GM18502 (cell line): Measurements from ENCODE around the gene ACADSB.
A peak's percentile ranks its signal among the peaks of the same experiment; 100 is the strongest.

Experiments used
- ATAC-seq: cut with Tn5 transposase; IDR thresholded peaks from one replicate; pipeline ENCODE4 v1.9.1; 2021; ENCODE audit warnings: mild to moderate bottlenecking; ENCODE audit not compliant: unreplicated experiment, poor library complexity

The ACADSB gene

GRCh38 chr10:123008355-123009104, at the start of gene ACADSB, which contains the start of gene IKZF5:
Gene ACADSB (plus strand): TSS chr10:123009006. CDS start chr10:123009030, 24 bp downstream.
Gene IKZF5 (minus strand): TSS chr10:123008795. CDS start chr10:122998625, 10,170 bp downstream.
- peak; percentile 83 for ATAC-seq

GRCh38 chr10:122962405-122962804, 46.4 kb upstream of the ACADSB start:
- no peak for ATAC-seq

GRCh38 chr10:122966879-122967278, 41.9 kb upstream of the ACADSB start:
- ATAC-seq: no peak

GRCh38 chr10:122968698-122969097, 40.1 kb upstream of the ACADSB start:
- no peak for ATAC-seq

GRCh38 chr10:122974023-122974422, 34.8 kb upstream of the ACADSB start:
- no peak for ATAC-seq

- no peak for ATAC-seq
Measured at GRCh38 chr10:122974543-122975064, 34.2 kb upstream of the ACADSB start.

GRCh38 chr10:122980209-122981065, 28.4 kb upstream of the ACADSB start, which contains the start of gene PSTK:
Gene PSTK (plus strand): TSS chr10:122980401. CDS start chr10:122980480, 79 bp downstream.
- peak; percentile 98 for ATAC-seq

- no peak for ATAC-seq
Measured at GRCh38 chr10:122981066-122981464, 27.7 kb upstream of the ACADSB start.

- ATAC-seq: no peak
Measured at GRCh38 chr10:122983898-122984297, 24.9 kb upstream of the ACADSB start.

GRCh38 chr10:122984708-122985107, 24.1 kb upstream of the ACADSB start:
- ATAC-seq: no peak

GRCh38 chr10:122986335-122986734, 22.5 kb upstream of the ACADSB start:
- ATAC-seq: no peak

GRCh38 chr10:122988501-122988900, 20.3 kb upstream of the ACADSB start:
- no peak for ATAC-seq

GRCh38 chr10:122990278-122990677, 18.5 kb upstream of the ACADSB start:
- no peak for ATAC-seq

- ATAC-seq: no peak
Measured at GRCh38 chr10:122992031-122992585, 16.7 kb upstream of the ACADSB start.

GRCh38 chr10:122993797-122994336, 14.9 kb upstream of the ACADSB start:
- no peak for ATAC-seq

GRCh38 chr10:122995936-122996335, 12.9 kb upstream of the ACADSB start:
- no peak for ATAC-seq

GRCh38 chr10:122997864-122998263, 10.9 kb upstream of the ACADSB start:
- ATAC-seq: no peak

GRCh38 chr10:122998360-122998917, 10.4 kb upstream of the ACADSB start:
- ATAC-seq: no peak

GRCh38 chr10:122998934-122999333, 9.9 kb upstream of the ACADSB start:
- no peak for ATAC-seq

- ATAC-seq: no peak
Measured at GRCh38 chr10:122999347-122999746, 9.5 kb upstream of the ACADSB start.
